ENCODE data around the gene TOE1. TPM values are rescaled to one million over a fixed set of nuclear protein-coding genes. Genes with fewer than 3 reads are reported as not detected.

Gene TOE1
- total RNA-seq (2011; cell fraction: chromatin; rRNA removed; ENCODE audit: low replicate concordance), result 34.1 and 86.1 TPM in 2 replicates
- total RNA-seq (2011; cell fraction: nucleolus; rRNA removed), result 66.0 and 68.2 TPM in 2 replicates
- total RNA-seq (2011; cell fraction: nucleoplasm; rRNA removed), result 40.8 and 44.2 TPM in 2 replicates
- total RNA-seq (2014; rRNA removed) (36.7 and 46.9 TPM in 2 replicates), total RNA-seq (2014; rRNA removed; fragmentation: Illumina TruSeq; extraction: Trizol) (25.0 and 32.1 TPM in 2 replicates), total RNA-seq (2015; rRNA removed; fragmentation: Illumina TruSeq; extraction: Trizol) (46.5 and 46.9 TPM in 2 replicates), total RNA-seq (2021) (32.5 and 33.9 TPM in 2 replicates), polyA plus RNA-seq (2011; rRNA removed) (30.4 and 36.0 TPM in 2 replicates), polyA plus RNA-seq (2014; fragmentation: Illumina TruSeq; extraction: Trizol) (40.1 and 47.2 TPM in 2 replicates), polyA plus RNA-seq (2014; fragmentation: Nextera tagmentation; extraction: Ambion mirVana) (10 to 100 TPM; 59.8 to 85.7 TPM), polyA plus RNA-seq (2014; rRNA removed) (38.0 and 44.8 TPM in 2 replicates), polyA minus RNA-seq (2011; rRNA and poly(A)+ RNA removed) (38.1 and 72.9 TPM in 2 replicates), Bru-seq, nascent RNA (percentile 97 among the genes with signal in this experiment), BruChase-seq, experiment 1, labeled RNA remaining after a 2-hour chase (percentile 82 among the genes with signal in this experiment), BruChase-seq, experiment 2, labeled RNA remaining after a 6-hour chase (percentile 84 among the genes with signal in this experiment)
- polyA plus RNA-seq (2011; cell fraction: cytosol; rRNA removed), result 33.1 and 54.6 TPM in 2 replicates
- polyA plus RNA-seq (2011; cell fraction: nucleus; rRNA removed), result 75.7 and 103 TPM in 2 replicates
- polyA plus RNA-seq (2012), result 25.2 and 34.6 TPM in 2 replicates
- polyA minus RNA-seq (2011; cell fraction: cytosol; rRNA and poly(A)+ RNA removed), result 21.1 and 35.7 TPM in 2 replicates
- 39.9 and 47.7 TPM in 2 replicates for polyA minus RNA-seq (2011; cell fraction: nucleus; rRNA and poly(A)+ RNA removed)
- long read RNA-seq, experiment 1, transcript TOE1-201 (8 exons, 2,389 nt), result major isoform, 36 of 162 reads
- long read RNA-seq, experiment 1, partial matches to known transcripts, result 23 of 162 reads
- long read RNA-seq, experiment 1, other reads (novel, unspliced or antisense), result 101 of 162 reads
- long read RNA-seq, experiment 2, transcript TOE1-201 (8 exons, 2,389 nt), result major isoform, 17 of 43 reads
- long read RNA-seq, experiment 2, partial matches to known transcripts, result 9 of 43 reads
- long read RNA-seq, experiment 2, other reads (novel, unspliced or antisense), result 16 of 43 reads
- long read RNA-seq, experiment 3, transcript TOE1-201 (8 exons, 2,389 nt), result major isoform, 28 of 53 reads
- long read RNA-seq, experiment 3, partial matches to known transcripts, result 1 of 53 reads
- long read RNA-seq, experiment 3, other reads (novel, unspliced or antisense), result 23 of 53 reads

DNA sequence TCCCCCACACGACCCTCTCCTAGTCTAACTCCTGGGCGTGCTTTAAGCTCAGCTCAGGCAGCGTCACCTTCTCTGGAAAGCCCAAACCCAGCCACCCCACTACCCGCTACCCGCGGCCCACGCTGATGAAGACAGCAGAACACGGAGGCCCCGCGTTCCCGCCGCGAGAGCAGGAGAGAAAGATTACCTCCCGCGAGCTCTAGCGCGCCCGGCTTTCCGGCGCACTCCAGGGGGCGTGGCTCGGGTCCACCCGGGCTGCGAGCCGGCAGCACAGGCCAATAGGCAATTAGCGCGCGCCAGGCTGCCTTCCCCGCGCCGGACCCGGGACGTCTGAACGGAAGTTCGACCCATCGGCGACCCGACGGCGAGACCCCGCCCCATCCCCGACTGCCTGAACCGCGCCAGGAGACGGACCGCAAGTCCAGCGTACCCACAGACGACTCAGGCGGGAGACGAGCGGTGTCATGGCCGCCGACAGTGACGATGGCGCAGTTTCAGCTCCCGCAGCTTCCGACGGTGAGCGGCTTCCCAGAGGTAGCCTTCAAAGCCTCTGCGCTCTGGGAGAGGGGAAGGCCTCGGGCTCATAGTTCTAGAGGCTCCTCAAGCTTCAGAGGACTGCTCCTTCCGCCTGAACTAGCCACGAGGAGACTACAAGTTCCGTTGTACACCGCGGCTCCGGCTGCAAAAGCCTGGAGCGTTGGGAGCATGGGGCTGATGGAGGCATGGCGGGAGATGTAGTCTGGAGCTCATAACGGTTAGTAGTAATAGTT lies at the start of gene TOE1, which contains the start of gene MUTYH:
Gene TOE1 (plus strand): TSS at position 382 of the 770 bp plus-strand sequence. CDS start 83 bp downstream, at position 465.
Gene MUTYH (minus strand): TSS at position 652 of the 770 bp plus-strand sequence. CDS start 5,935 bp downstream, outside the sequence.
- peak within 1 kb of the TSS; percentile 93 for H3K4me2 ChIP-seq (ENCODE audit: insufficient read depth, low read length)
- H3K36me3 ChIP-seq (ENCODE audit: control insufficient read depth, insufficient read depth, low read length), result peaks cover 50% of the 10 kb centered on the region
- FAIRE-seq, result peak; percentile 93
- H3K27me3 ChIP-seq (ENCODE audit: control insufficient read depth in 2 of 2, insufficient read depth in 2 of 2, low read length in 2 of 2), result no peaks in the 10 kb centered on the region
- H3K4me3 ChIP-seq, result peak within 1 kb of the TSS; percentile 66
- no TSS peak for BruUV-seq (replicated peaks)
- peak within 1 kb of the TSS; percentile 96 for H3K9ac ChIP-seq (ENCODE audit: insufficient read depth in 1 of 2, low read depth in 2 of 2, low read length in 2 of 2)
- H4K20me1 ChIP-seq (replicated peaks; ENCODE audit: control insufficient read depth, insufficient read depth, low read length), result peaks cover 5% of the 10 kb centered on the region; the same call in 1 of the 2 replicates
- H2AFZ ChIP-seq (ENCODE audit: low read depth, low read length), result peak within 1 kb of the TSS; percentile 97
- H3K4me1 ChIP-seq (replicated peaks in 1 of 2; ENCODE audit: control insufficient read depth in 2 of 2, insufficient read depth in 2 of 2, low read length in 2 of 2), result peaks cover 6 to 18% of the 10 kb centered on the region in 2 experiments; a peak in 4 of 5 replicates
- peaks cover 9% of the 10 kb centered on the region for H3K9me3 ChIP-seq (replicated peaks; ENCODE audit: control insufficient read depth, insufficient read depth, low read depth, low read length)
- peak; percentile 95 for ATAC-seq
- H3K9me1 ChIP-seq (ENCODE audit: control insufficient read depth, insufficient read depth, low read length), result peaks cover 5% of the 10 kb centered on the region
- ChIA-PET CTCF (ENCODE audit: low intra/inter-chr PET ratio) (interaction anchor here (1.6 kb wide), 1 partner anchor 153 kb away, joined by 7 read pairs; no protein-coding TSS in a partner anchor), POLR2A (interaction anchor here (0.6 to 13.3 kb wide), 55 partner anchors 8 to 1377 kb away, joined by 3 to 226 read pairs (median 4); partner anchors contain the start of genes AKR1A1, BEST4, CCDC163 and HECTD3)
- WGBS (ENCODE audit: insufficient coverage, low coverage, missing lambda C conversion rate), result under 1% methylated on average over 70 of the region's 70 CpGs
- H3K27ac ChIP-seq (ENCODE audit: extremely low read depth, low read depth, low read length), result peak within 1 kb of the TSS; percentile 94
- peaks cover 47% of the 10 kb centered on the region for H3K79me2 ChIP-seq (ENCODE audit: control insufficient read depth, insufficient read depth, low read length)
- intact Hi-C loops (cut with micrococcal nuclease), result loop anchor here (1.0 to 5.0 kb wide), 2 partner anchors 36 to 152 kb away; partner anchors contain the start of gene TESK2
- in situ Hi-C loops (cut with MboI), result no loop called here
- peak; percentile 98 to 99 (median 98) for DNase-seq (ENCODE audit: extremely low read depth in 1 of 4, low spot score in 3 of 4)
- TF ChIP-seq ETV5 (CRISPR knock-in tag; IDR thresholded peaks at IDR 0.05; ENCODE audit: low read depth), result peak; percentile 94
- TF ChIP-seq E2F4 (CRISPR knock-in tag; IDR thresholded peaks at IDR 0.05; ENCODE audit: low read depth), result peak; percentile 79
- TF ChIP-seq ZNF79 (CRISPR knock-in tag; IDR thresholded peaks at IDR 0.05; ENCODE audit: low read depth), result no peak
- TF ChIP-seq THAP12 (CRISPR knock-in tag; IDR thresholded peaks at IDR 0.05), result peak; percentile 78
- TF ChIP-seq TFAM (CRISPR knock-in tag; conservative IDR thresholded peaks at IDR 0.05), result no peak
- TF ChIP-seq, protein P1, sequence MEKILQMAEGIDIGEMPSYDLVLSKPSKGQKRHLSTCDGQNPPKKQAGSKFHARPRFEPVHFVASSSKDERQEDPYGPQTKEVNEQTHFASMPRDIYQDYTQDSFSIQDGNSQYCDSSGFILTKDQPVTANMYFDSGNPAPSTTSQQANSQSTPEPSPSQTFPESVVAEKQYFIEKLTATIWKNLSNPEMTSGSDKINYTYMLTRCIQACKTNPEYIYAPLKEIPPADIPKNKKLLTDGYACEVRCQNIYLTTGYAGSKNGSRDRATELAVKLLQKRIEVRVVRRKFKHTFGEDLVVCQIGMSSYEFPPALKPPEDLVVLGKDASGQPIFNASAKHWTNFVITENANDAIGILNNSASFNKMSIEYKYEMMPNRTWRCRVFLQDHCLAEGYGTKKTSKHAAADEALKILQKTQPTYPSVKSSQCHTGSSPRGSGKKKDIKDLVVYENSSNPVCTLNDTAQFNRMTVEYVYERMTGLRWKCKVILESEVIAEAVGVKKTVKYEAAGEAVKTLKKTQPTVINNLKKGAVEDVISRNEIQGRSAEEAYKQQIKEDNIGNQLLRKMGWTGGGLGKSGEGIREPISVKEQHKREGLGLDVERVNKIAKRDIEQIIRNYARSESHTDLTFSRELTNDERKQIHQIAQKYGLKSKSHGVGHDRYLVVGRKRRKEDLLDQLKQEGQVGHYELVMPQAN (IDR thresholded peaks at IDR 0.05; ENCODE audit: borderline replicate concordance), result peak; percentile 12

All from K562 (cell line).